Measurements from ENCODE around the gene KLHL26.

GRCh38 chr19:18683109-18683957, 46.5 kb downstream of the KLHL26 start, which contains the start of gene CRTC1:
- TF ChIP-seq EZH2phosphoT487 (IDR thresholded peaks at IDR 0.05; ENCODE audit: insufficient read depth, low read depth) (no peak), EZH2 (IDR thresholded peaks at IDR 0.05; ENCODE audit: insufficient read depth, poor library complexity, severe bottlenecking) (no peak)

All from GM23248 (cell line).